Stimulated activated CD4-positive, alpha-beta T cell treated with anti-CD3 and anti-CD28 coated beads, Interleukin-12 subunit alpha, Interleukin-12 subunit beta, amount 100 ng/mL, for 4 hours (primary cell): Measurements from ENCODE around the gene NUP54.

ENCODE experiments used
- DNase-seq: peaks from one replicate; pipeline ENCODE4 v3.0.0-alpha.2; 2020

The NUP54 gene

GRCh38 chr4:76141241-76141640, 7.0 kb downstream of the NUP54 start:
- no peak for DNase-seq

GRCh38 chr4:76127754-76128153, 20.4 kb downstream of the NUP54 start:
- DNase-seq: no peak

GRCh38 chr4:76125816-76126215, 22.4 kb downstream of the NUP54 start:
- DNase-seq: no peak

GRCh38 chr4:76120199-76120598, 28.0 kb downstream of the NUP54 start:
- no peak for DNase-seq

- DNase-seq: no peak
Measured at GRCh38 chr4:76117536-76117935, 30.7 kb downstream of the NUP54 start.

GRCh38 chr4:76116821-76117220, 31.4 kb downstream of the NUP54 start:
- DNase-seq: no peak

GRCh38 chr4:76108467-76109181, 39.6 kb downstream of the NUP54 start:
- DNase-seq: no peak

GRCh38 chr4:76106442-76106841, 41.8 kb downstream of the NUP54 start:
- DNase-seq: no peak

GRCh38 chr4:76105652-76106051, 42.5 kb downstream of the NUP54 start:
- DNase-seq: no peak

- DNase-seq: no peak
Measured at GRCh38 chr4:76096076-76096475, 52.1 kb downstream of the NUP54 start.

GRCh38 chr4:76095568-76095967, 52.6 kb downstream of the NUP54 start:
- no peak for DNase-seq

GRCh38 chr4:76091052-76091451, 57.1 kb downstream of the NUP54 start:
- no peak for DNase-seq

GRCh38 chr4:76090241-76090691, 57.9 kb downstream of the NUP54 start:
- no peak for DNase-seq

- DNase-seq: no peak
Measured at GRCh38 chr4:76088719-76089118, 59.5 kb downstream of the NUP54 start.

- no peak for DNase-seq
Measured at GRCh38 chr4:76087007-76087769, 61.0 kb downstream of the NUP54 start.

- DNase-seq: no peak
Measured at GRCh38 chr4:76084542-76084941, 63.7 kb downstream of the NUP54 start.

- no peak for DNase-seq
Measured at GRCh38 chr4:76083386-76083988, 64.7 kb downstream of the NUP54 start.

- DNase-seq: no peak
Measured at GRCh38 chr4:76078033-76078613, 70.1 kb downstream of the NUP54 start.

- no peak for DNase-seq
Measured at GRCh38 chr4:76074993-76075600, 73.1 kb downstream of the NUP54 start.

GRCh38 chr4:76074468-76074867, 73.7 kb downstream of the NUP54 start, which contains the start of gene ART3:
ART3 (plus strand) TSS chr4:76074709; CDS start chr4:76075890, 1,181 bp downstream.
- DNase-seq: no peak

- no peak for DNase-seq
Measured at GRCh38 chr4:76072760-76073159, 75.4 kb downstream of the NUP54 start.

- peak; percentile 63 for DNase-seq
Measured at GRCh38 chr4:76067652-76068286, 80.4 kb downstream of the NUP54 start.

GRCh38 chr4:76066546-76066945, 81.7 kb downstream of the NUP54 start:
- no peak for DNase-seq
